Testis (tissue), 3 donors: ENCODE results near the gene SAAL1. TPM values are rescaled to one million over a fixed set of nuclear protein-coding genes. Genes with fewer than 3 reads are reported as not detected.

ENCODE experiments used
- DNase-seq: peaks from one replicate; pipeline ENCODE4 v3.0.0-alpha.2; 2019
- H3K27ac ChIP-seq, 2 donors: fragments of 200-600 bp; sonication (generic); one replicate each; pipeline ENCODE4 v1.5.1; 2019
- H3K27me3 ChIP-seq: fragments of 200-600 bp; sonication (generic); one replicate; pipeline ENCODE4 v1.5.1; 2019
- H3K36me3 ChIP-seq: fragments of 200-600 bp; sonication (generic); one replicate; pipeline ENCODE4 v1.5.1; 2017; ENCODE audit warnings: low read depth; ENCODE audit errors: missing control alignments
- H3K4me1 ChIP-seq: fragments of 200-600 bp; sonication (generic); one replicate; pipeline ENCODE4 v1.5.1; 2019
- H3K4me3 ChIP-seq, 2 donors: fragments of 200-600 bp; sonication (generic); one replicate each; pipeline ENCODE4 v1.5.1; 2017 to 2019
- H3K9me3 ChIP-seq: fragments of 200-600 bp; sonication (generic); one replicate; pipeline ENCODE4 v1.5.1; 2017
- POLR2A ChIP-seq: fragments of 450-650 bp; IDR thresholded peaks from one replicate; pipeline ENCODE4 v1.6.1; 2017; ENCODE audit warnings: antibody characterized with exemption, mild to moderate bottlenecking, moderate library complexity
- WGBS, 2 donors: methylation state at CpG; one replicate each; pipeline ENCODE4 v1.1.5; 2018; 5-methylcytosine and 5-hydroxymethylcytosine counted together
- intact Hi-C: fragments of 100-400 bp; cut with DNase I; formaldehyde crosslinking; loops from one replicate; pipeline ENCODE4 v1.15.1; 2023; ENCODE audit warnings: low total_unique reads
- polyA plus RNA-seq: library from polyadenylated mRNA; stranded (reverse); fragments of 350-450 nt; fragmentation: Illumina TruSeq; extraction: RNeasy Lipid Tissue Mini Kit (QIAGEN cat#74804); gene quantifications from one replicate; pipeline ENCODE4 v1.2.3, GENCODE V29; 2014; ENCODE audit warnings: low read depth, low replicate concordance; ENCODE audit not compliant: insufficient read depth
- total RNA-seq, 2 donors: library from RNA; depleted of rRNA; stranded (reverse); fragments of >200 nt; gene quantifications; one replicate each; pipeline ENCODE4 v1.2.3, GENCODE V29; 2016
- TF ChIP-seq, protein P1 (sequence below), 3 experiments: fragments of 450-650 bp in 2 of 3; fragments of 200-600 bp in 1 of 3; sonication (generic) in 1 of 3; IDR thresholded peaks; one replicate each; pipeline ENCODE4 v1.5.1; 2016 to 2019; ENCODE audit warnings: antibody characterized with exemption in 3 of 3, mild to moderate bottlenecking in 2 of 3, moderate library complexity in 1 of 3

SAAL1 gene
- total and polyA plus RNA-seq, 3 donors from 2014 or later: 21.8 to 29.8 (median 29.0) TPM

DNA sequence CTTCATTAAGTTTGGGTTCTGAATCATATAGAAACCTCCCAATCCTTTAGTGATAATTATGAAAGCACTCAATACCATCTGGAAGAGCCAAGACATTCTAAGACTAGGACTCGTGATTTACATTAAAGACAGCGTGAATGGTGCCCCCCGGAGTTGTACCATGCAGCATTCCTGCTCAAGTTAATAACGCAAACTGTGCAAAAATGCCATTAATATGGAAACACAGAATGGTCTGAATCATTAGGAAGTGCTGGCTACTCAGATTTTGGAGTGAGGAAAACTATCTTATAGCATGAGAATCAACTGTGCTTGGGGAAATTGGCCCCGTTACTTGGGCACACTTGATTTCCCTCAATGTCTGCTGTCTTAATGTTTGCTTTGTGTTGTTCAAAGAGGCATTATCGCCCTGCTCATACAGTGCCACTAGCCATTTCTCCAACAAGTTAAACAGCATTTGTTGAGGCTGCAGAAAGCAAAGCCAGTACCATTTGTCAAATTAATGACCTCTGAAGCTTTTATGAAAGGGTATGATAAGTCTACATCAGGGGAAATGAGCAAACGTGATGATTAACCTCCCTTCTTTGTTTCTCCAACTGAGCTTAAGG is 41.3 kb downstream of the SAAL1 start:
- Histone ChIP-seq H3K4me3 (no peak overlapping the region), H3K27ac (no peak overlapping the region), H3K4me1 (no peaks in the 10 kb centered on the region), H3K27me3 (no peaks in the 10 kb centered on the region), H3K36me3 (no peaks in the 10 kb centered on the region), H3K9me3 (no peaks in the 10 kb centered on the region)
- DNase-seq: no peak
- TF ChIP-seq, protein P1, sequence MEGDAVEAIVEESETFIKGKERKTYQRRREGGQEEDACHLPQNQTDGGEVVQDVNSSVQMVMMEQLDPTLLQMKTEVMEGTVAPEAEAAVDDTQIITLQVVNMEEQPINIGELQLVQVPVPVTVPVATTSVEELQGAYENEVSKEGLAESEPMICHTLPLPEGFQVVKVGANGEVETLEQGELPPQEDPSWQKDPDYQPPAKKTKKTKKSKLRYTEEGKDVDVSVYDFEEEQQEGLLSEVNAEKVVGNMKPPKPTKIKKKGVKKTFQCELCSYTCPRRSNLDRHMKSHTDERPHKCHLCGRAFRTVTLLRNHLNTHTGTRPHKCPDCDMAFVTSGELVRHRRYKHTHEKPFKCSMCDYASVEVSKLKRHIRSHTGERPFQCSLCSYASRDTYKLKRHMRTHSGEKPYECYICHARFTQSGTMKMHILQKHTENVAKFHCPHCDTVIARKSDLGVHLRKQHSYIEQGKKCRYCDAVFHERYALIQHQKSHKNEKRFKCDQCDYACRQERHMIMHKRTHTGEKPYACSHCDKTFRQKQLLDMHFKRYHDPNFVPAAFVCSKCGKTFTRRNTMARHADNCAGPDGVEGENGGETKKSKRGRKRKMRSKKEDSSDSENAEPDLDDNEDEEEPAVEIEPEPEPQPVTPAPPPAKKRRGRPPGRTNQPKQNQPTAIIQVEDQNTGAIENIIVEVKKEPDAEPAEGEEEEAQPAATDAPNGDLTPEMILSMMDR (IDR thresholded peaks at IDR 0.05): no peak
- no peak for TF ChIP-seq POLR2A
- intact Hi-C loops: no loop called here
- 91% methylated on average over 7 of the region's 7 CpGs for WGBS, 2 donors

DNA sequence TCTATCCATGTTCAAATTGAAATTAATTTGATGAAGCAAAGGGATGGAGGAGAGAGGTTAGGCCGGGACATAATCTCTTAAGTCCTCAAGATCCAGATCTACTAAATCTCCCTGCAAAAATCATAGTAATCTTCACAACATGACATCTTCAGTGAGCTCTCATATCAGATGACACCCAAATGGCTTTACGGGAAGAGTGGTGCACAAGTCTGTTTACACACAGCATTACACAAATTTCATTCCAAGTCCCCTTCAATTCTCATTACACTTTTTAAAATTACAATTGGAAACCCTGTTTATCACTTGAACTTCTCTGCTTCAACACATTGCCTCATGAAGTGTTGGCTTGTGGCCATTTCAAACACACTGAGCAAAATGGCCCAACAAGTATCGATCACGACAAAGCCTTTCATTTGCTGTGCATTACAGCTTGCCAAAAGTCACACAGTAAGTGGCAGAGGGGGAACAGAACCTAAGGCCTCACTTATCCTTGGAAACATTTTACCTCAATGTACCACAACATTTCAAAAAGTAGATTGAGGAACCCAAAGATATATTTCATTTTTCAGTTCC is 41.9 kb downstream of the SAAL1 start:
- DNase-seq: no peak
- WGBS, 2 donors: 75 to 89% methylated on average over 4 of the region's 4 CpGs
- H3K36me3 ChIP-seq: no peaks in the 10 kb centered on the region
- H3K4me1 ChIP-seq: no peaks in the 10 kb centered on the region
- TF ChIP-seq POLR2A: no peak
- TF ChIP-seq, protein P1 (IDR thresholded peaks at IDR 0.05): no peak
- no peaks in the 10 kb centered on the region for H3K27me3 ChIP-seq
- intact Hi-C loops: no loop called here
- no peak overlapping the region for H3K4me3 ChIP-seq
- no peaks in the 10 kb centered on the region for H3K9me3 ChIP-seq
- no peak overlapping the region for H3K27ac ChIP-seq

DNA sequence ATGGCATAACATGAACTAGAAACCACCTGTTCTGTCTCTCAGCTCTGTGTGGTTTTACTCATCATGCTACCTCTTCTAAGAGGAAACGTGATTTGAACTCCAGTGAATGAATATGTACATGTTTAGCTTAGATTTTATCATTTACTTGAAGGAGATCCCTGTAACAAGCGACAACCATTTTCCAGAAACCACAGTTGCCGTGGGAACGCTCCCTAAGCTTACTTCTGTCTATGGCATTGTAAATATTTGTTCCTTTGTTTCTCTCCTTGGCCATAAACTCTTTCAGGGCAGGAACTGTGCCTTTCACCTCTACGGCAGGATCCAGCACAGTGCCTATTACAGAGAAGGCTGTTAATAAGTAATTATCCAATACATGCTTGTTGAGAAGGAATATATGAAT is 42.8 kb downstream of the SAAL1 start:
- DNase-seq: no peak
- Histone ChIP-seq H3K9me3 (no peaks in the 10 kb centered on the region), H3K4me3 (no peak overlapping the region), H3K36me3 (no peaks in the 10 kb centered on the region), H3K27me3 (no peaks in the 10 kb centered on the region), H3K27ac (no peak overlapping the region), H3K4me1 (no peaks in the 10 kb centered on the region)
- TF ChIP-seq POLR2A: no peak
- TF ChIP-seq, protein P1 (IDR thresholded peaks at IDR 0.05): no peak
- intact Hi-C loops: no loop called here
- WGBS, 2 donors: 89 to 91% methylated on average over 5 of the region's 5 CpGs

DNA sequence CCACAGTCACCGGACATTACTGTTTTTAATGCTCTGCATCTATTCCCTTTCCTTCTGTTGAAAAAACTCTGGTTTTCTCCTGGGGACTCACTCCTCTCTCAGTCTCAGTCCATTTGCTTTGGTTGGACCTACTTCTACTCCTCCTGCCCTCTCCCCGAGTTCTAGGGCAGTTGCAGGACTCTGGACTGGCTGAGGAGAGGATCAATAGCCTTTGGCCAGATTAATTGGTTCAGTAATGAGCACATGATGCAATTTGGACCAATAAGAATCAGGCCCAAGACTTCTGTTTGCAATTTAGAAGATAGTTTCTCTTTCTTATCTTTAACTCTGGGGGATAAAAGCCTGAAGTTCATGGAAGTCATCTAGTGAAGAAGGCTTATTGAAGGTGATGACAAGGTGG is 44.5 kb downstream of the SAAL1 start:
- Histone ChIP-seq H3K9me3 (no peaks in the 10 kb centered on the region), H3K36me3 (no peaks in the 10 kb centered on the region), H3K27me3 (no peaks in the 10 kb centered on the region), H3K4me3 (no peak overlapping the region), H3K4me1 (no peaks in the 10 kb centered on the region), H3K27ac (no peak overlapping the region)
- DNase-seq: no peak
- 88 to 94% methylated on average over 2 of the region's 2 CpGs for WGBS, 2 donors
- TF ChIP-seq, protein P1 (IDR thresholded peaks at IDR 0.05): no peak
- no peak for TF ChIP-seq POLR2A
- intact Hi-C loops: no loop called here
